SK-N-SH (cell line): ENCODE measurements around the gene FBN2. TPM values are rescaled to one million over a fixed set of nuclear protein-coding genes. Genes with fewer than 3 reads are reported as not detected.

Experiments used
- CTCF ChIA-PET: fragments of 300-600, 350-600 bp; formaldehyde crosslinking; extraction: SDS; loops from one replicate; lab custom pipeline; 2021; lab: Yijun Ruan, JAX
- POLR2A ChIA-PET: fragments of 350-600 bp; sonication (Branson Sonifier 250); formaldehyde crosslinking; extraction: SDS; loops from one replicate; lab custom pipeline; 2020; ENCODE audit warnings: antibody characterized with exemption, inconsistent platforms; lab: Yijun Ruan, JAX
- DNase-seq: peaks from one replicate; pipeline ENCODE4 v3.0.0; 2012
- H2AFZ ChIP-seq: fragments of 200-600 bp; sonication (generic); 2 replicates; pipeline ENCODE4 v1.8.1; 2016; ENCODE audit warnings: antibody characterized with exemption, mild to moderate bottlenecking, low read depth
- H3F3A ChIP-seq: fragments of 200-600 bp; sonication (generic); replicated peaks from 2 replicates; pipeline ENCODE3; 2016; ENCODE audit warnings: antibody characterized with exemption, mild to moderate bottlenecking; ENCODE audit not compliant: insufficient read depth
- H3K27ac ChIP-seq, 2 experiments: fragments of 200-500 bp in 1 of 2; fragments of 200-600 bp in 1 of 2; sonication (Bioruptor generic) in 1 of 2; sonication (generic), shearing (Covaris generic) in 1 of 2; 2 replicates each; pipeline versions ENCODE4 v1.5.1 to v1.6.1; 2014 to 2016; ENCODE audit warnings: low read depth in 2 of 2, inconsistent platforms in 1 of 2, low read length in 1 of 2, mild to moderate bottlenecking in 1 of 2, mixed read lengths in 1 of 2
- H3K27me3 ChIP-seq: fragments of 200-600 bp; sonication (generic), shearing (Covaris generic); 2 replicates; pipeline ENCODE4 v1.6.1; 2016; ENCODE audit warnings: mixed run types; ENCODE audit not compliant: insufficient read depth
- H3K36me3 ChIP-seq, 2 experiments: fragments of 200-500 bp in 1 of 2; fragments of 200-600 bp in 1 of 2; sonication (Bioruptor generic) in 1 of 2; sonication (generic) in 1 of 2; replicated peaks in 1 of 2; 2 replicates each; pipeline versions ENCODE3 to v1.5.1; 2014 to 2016; ENCODE audit warnings: low read length in 1 of 2, mild to moderate bottlenecking in 1 of 2; ENCODE audit not compliant: insufficient read depth in 2 of 2, control insufficient read depth in 1 of 2
- H3K4me1 ChIP-seq, 2 experiments: fragments of 200-500 bp in 1 of 2; fragments of 200-600 bp in 1 of 2; sonication (Bioruptor generic) in 1 of 2; sonication (generic), shearing (Covaris generic) in 1 of 2; 2 replicates each; pipeline versions ENCODE4 v1.5.1 to v1.6.1; 2014 to 2016; ENCODE audit warnings: low read depth in 1 of 2, low read length in 1 of 2, mixed run types in 1 of 2; ENCODE audit not compliant: insufficient read depth in 2 of 2, control insufficient read depth in 1 of 2
- H3K4me2 ChIP-seq: fragments of 200-600 bp; sonication (generic), shearing (Covaris generic); 2 replicates; pipeline ENCODE4 v1.6.1; 2017; ENCODE audit warnings: mixed run types
- H3K4me3 ChIP-seq, 2 experiments: fragments of 200-500 bp in 1 of 2; fragments of 200-600 bp in 1 of 2; sonication (Bioruptor generic) in 1 of 2; sonication (generic), shearing (Covaris generic) in 1 of 2; 2 replicates each; pipeline versions ENCODE4 v1.5.1 to v1.8.1; 2014 to 2016; ENCODE audit warnings: low read depth in 2 of 2, inconsistent platforms in 1 of 2, low read length in 1 of 2, mild to moderate bottlenecking in 1 of 2, mixed read lengths in 1 of 2, moderate library complexity in 1 of 2
- H3K79me2 ChIP-seq: fragments of 200-600 bp; sonication (generic); 2 replicates; pipeline ENCODE4 v1.8.1; 2017; ENCODE audit warnings: mild to moderate bottlenecking; ENCODE audit not compliant: insufficient read depth
- H3K9ac ChIP-seq: fragments of 200-600 bp; sonication (generic); 2 replicates; pipeline ENCODE4 v1.6.1; 2017; ENCODE audit warnings: mixed run types
- H3K9me2 ChIP-seq: fragments of 200-600 bp; sonication (generic); 2 replicates; pipeline ENCODE4 v1.6.1; 2017; ENCODE audit warnings: mixed run types
- H3K9me3 ChIP-seq: fragments of 200-600 bp; sonication (generic); 2 replicates; pipeline ENCODE4 v1.6.1; 2017; ENCODE audit warnings: mixed run types, mild to moderate bottlenecking, moderate library complexity
- H4K20me1 ChIP-seq: fragments of 200-600 bp; sonication (generic); 2 replicates; pipeline ENCODE4 v1.6.1; 2017; ENCODE audit warnings: mild to moderate bottlenecking, mixed run types; ENCODE audit not compliant: insufficient read depth
- CHD2 ChIP-seq: fragments of 150-350 bp; IDR thresholded peaks from 2 replicates; pipeline ENCODE4 v1.6.1; 2018; ENCODE audit warnings: low read length; ENCODE audit not compliant: partially characterized antibody
- CTCF ChIP-seq: fragments of 200-600 bp; sonication (generic); IDR thresholded peaks from 2 replicates; pipeline ENCODE4 v1.6.1; 2017; ENCODE audit warnings: antibody characterized with exemption, mild to moderate bottlenecking, moderate library complexity
- EP300 ChIP-seq, 2 experiments: IDR thresholded peaks; 2 replicates each; pipeline versions ENCODE4 v1.4.0 to v1.6.1; 2012; ENCODE audit warnings: borderline replicate concordance in 1 of 2, low read depth in 1 of 2, low read length in 1 of 2
- EZH2phosphoT487 ChIP-seq: fragments of 200-600 bp; sonication (generic); IDR thresholded peaks from 2 replicates; pipeline ENCODE4 v1.6.1; 2017; ENCODE audit warnings: low read depth, mixed run types, mild to moderate bottlenecking, antibody characterized with exemption, moderate library complexity, borderline replicate concordance
- FOSL2 ChIP-seq: IDR thresholded peaks from 2 replicates; pipeline ENCODE4 v1.4.0; 2012; ENCODE audit warnings: low read depth, mild to moderate bottlenecking, moderate library complexity, borderline replicate concordance
- FOXM1 ChIP-seq: IDR thresholded peaks from 2 replicates; pipeline ENCODE4 v1.4.0; 2012; ENCODE audit warnings: low read depth, mild to moderate bottlenecking
- GATA2 ChIP-seq: sonication (generic); formaldehyde crosslinking; IDR thresholded peaks from 2 replicates; pipeline ENCODE4 v1.5.0; 2020; ENCODE audit warnings: mild to moderate bottlenecking, missing genetic modification reagents
- MEF2A ChIP-seq: IDR thresholded peaks from 2 replicates; pipeline ENCODE4 v1.4.0; 2012; ENCODE audit warnings: low read depth, borderline replicate concordance
- PBX3 ChIP-seq: IDR thresholded peaks from 2 replicates; pipeline ENCODE4; 2012
- RCOR1 ChIP-seq: fragments of 150-350 bp; IDR thresholded peaks from 2 replicates; pipeline ENCODE4 v1.6.1; 2017; ENCODE audit warnings: antibody characterized with exemption, low read length
- RFX5 ChIP-seq: IDR thresholded peaks from 2 replicates; pipeline ENCODE4 v1.6.1; 2012; ENCODE audit warnings: mild to moderate bottlenecking, improper control_type of control experiment, low read length
- SMC3 ChIP-seq: IDR thresholded peaks from 2 replicates; pipeline ENCODE4 v1.6.1; 2012; ENCODE audit warnings: low read depth, low read length, improper control_type of control experiment
- TAF1 ChIP-seq: IDR thresholded peaks from 2 replicates; pipeline ENCODE4 v1.6.1; 2012; ENCODE audit warnings: low read depth, mild to moderate bottlenecking, low read length, moderate library complexity, borderline replicate concordance
- TCF12 ChIP-seq: IDR thresholded peaks from 2 replicates; pipeline ENCODE4 v1.4.0; 2012
- TEAD4 ChIP-seq: IDR thresholded peaks from 2 replicates; pipeline ENCODE4 v1.4.0; 2012; ENCODE audit warnings: mild to moderate bottlenecking, borderline replicate concordance; ENCODE audit not compliant: insufficient read depth
- YY1 ChIP-seq: IDR thresholded peaks from 2 replicates; pipeline ENCODE4 v1.4.0; 2012; ENCODE audit warnings: low read depth, mild to moderate bottlenecking
- WGBS: methylation state at CpG from one replicate; pipeline ENCODE4 v1.1.6; 2017; ENCODE audit warnings: low lambda C conversion rate; 5-methylcytosine and 5-hydroxymethylcytosine counted together
- polyA plus RNA-seq, 3 experiments: library from polyadenylated mRNA; depleted of rRNA; stranded (reverse); fragments of >200 nt; gene quantifications; 2 replicates each; pipeline ENCODE4 v1.2.3, GENCODE V29; 2012
- TF ChIP-seq, protein P1 (sequence below): IDR thresholded peaks from 2 replicates; pipeline ENCODE4 v1.4.0; 2012; ENCODE audit warnings: low read depth, borderline replicate concordance
- TF ChIP-seq, protein P2 (sequence below): fragments of 150-350 bp; IDR thresholded peaks from 2 replicates; pipeline ENCODE4 v1.6.1; 2017; ENCODE audit warnings: antibody characterized with exemption, low read length, low read depth, borderline replicate concordance
- TF ChIP-seq, protein P3 (sequence below): fragments of 150-350 bp; IDR thresholded peaks from 2 replicates; pipeline ENCODE4 v1.6.1; 2016; ENCODE audit warnings: mild to moderate bottlenecking, low read depth, low read length

The FBN2 gene
- polyA plus RNA-seq, 1 of the 3 experiments (the other 2 are of a cell fraction), result 2.2 TPM

DNA sequence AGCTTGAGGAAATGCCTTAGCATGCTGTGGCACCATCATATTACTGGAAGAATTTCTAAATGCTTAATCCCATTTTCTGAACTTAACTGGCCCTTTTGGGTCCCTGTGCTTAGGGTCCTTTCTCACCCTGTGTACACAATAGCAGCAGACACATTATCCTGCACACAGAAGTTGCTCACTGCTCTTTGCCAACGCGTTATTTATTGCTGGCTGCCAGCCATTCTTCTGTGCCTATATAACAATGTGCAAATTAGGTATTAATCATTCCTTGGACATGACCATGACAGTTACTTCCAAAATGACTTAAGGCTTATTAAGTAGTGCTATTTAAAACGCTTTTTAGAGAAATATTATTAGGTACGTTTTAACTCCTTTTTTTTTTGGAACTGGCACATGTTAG is 134.7 kb downstream of the FBN2 start:
- 6% methylated on average over 4 of the region's 4 CpGs for WGBS

More for the DNA sequence above, 134.7 kb downstream of the FBN2 start:
- no peak for DNase-seq
- ChIA-PET POLR2A (no interaction called here), CTCF (no interaction called here)
- H2AFZ ChIP-seq, result no peak overlapping the region
- no peaks in the 10 kb centered on the region for H3K9me2 ChIP-seq
- H4K20me1 ChIP-seq, result no peaks in the 10 kb centered on the region
- H3K9me3 ChIP-seq, result no peaks in the 10 kb centered on the region
- no peak overlapping the region for H3K9ac ChIP-seq
- no peaks in the 10 kb centered on the region for H3K36me3 ChIP-seq
- H3F3A ChIP-seq, result no peaks in the 10 kb centered on the region
- no peak overlapping the region for H3K4me2 ChIP-seq
- H3K27me3 ChIP-seq, result no peaks in the 10 kb centered on the region
- H3K4me3 ChIP-seq, result no peak overlapping the region
- no peak overlapping the region for H3K27ac ChIP-seq
- no peak for TF ChIP-seq RFX5
- no peak for TF ChIP-seq TEAD4
- no peak for TF ChIP-seq RCOR1
- no peak for TF ChIP-seq TCF12
- no peak for TF ChIP-seq TAF1
- TF ChIP-seq GATA2, result no peak
- TF ChIP-seq PBX3, result no peak
- no peak for TF ChIP-seq MEF2A
- TF ChIP-seq, protein P1, sequence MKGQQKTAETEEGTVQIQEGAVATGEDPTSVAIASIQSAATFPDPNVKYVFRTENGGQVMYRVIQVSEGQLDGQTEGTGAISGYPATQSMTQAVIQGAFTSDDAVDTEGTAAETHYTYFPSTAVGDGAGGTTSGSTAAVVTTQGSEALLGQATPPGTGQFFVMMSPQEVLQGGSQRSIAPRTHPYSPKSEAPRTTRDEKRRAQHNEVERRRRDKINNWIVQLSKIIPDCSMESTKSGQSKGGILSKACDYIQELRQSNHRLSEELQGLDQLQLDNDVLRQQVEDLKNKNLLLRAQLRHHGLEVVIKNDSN, result no peak
- no peak for TF ChIP-seq YY1
- no peak for TF ChIP-seq SMC3
- TF ChIP-seq CHD2, result no peak
- TF ChIP-seq, protein P2, sequence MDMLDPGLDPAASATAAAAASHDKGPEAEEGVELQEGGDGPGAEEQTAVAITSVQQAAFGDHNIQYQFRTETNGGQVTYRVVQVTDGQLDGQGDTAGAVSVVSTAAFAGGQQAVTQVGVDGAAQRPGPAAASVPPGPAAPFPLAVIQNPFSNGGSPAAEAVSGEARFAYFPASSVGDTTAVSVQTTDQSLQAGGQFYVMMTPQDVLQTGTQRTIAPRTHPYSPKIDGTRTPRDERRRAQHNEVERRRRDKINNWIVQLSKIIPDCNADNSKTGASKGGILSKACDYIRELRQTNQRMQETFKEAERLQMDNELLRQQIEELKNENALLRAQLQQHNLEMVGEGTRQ, result no peak
- no peak for TF ChIP-seq FOXM1
- TF ChIP-seq, protein P3, sequence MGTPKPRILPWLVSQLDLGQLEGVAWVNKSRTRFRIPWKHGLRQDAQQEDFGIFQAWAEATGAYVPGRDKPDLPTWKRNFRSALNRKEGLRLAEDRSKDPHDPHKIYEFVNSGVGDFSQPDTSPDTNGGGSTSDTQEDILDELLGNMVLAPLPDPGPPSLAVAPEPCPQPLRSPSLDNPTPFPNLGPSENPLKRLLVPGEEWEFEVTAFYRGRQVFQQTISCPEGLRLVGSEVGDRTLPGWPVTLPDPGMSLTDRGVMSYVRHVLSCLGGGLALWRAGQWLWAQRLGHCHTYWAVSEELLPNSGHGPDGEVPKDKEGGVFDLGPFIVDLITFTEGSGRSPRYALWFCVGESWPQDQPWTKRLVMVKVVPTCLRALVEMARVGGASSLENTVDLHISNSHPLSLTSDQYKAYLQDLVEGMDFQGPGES, result no peak
- TF ChIP-seq EP300 (IDR thresholded peaks at IDR 0.05; ENCODE audit: borderline replicate concordance in 1 of 2, low read depth in 1 of 2, low read length in 1 of 2), result no peak
- TF ChIP-seq EZH2phosphoT487, result no peak
- TF ChIP-seq FOSL2, result no peak
- no peak for TF ChIP-seq CTCF
- no peaks in the 10 kb centered on the region; a peak in 1 of 4 replicates for H3K4me1 ChIP-seq
- no peaks in the 10 kb centered on the region for H3K79me2 ChIP-seq
